GM18858 (cell line): ENCODE measurements around the gene ATMIN.

ENCODE experiments used
- ATAC-seq: cut with Tn5 transposase; IDR thresholded peaks from one replicate; pipeline ENCODE4 v1.9.1; 2021; ENCODE audit not compliant: unreplicated experiment

ATMIN gene

GRCh38 chr16:81006211-81006812, 29.3 kb upstream of the ATMIN start:
- ATAC-seq = peak; percentile 13

GRCh38 chr16:81006813-81007695, 28.6 kb upstream of the ATMIN start, which contains the start of the genes CENPN and CMC2:
Gene CENPN, plus strand, starts transcription at chr16:81007214. Its CDS starts 4,726 bp downstream, at chr16:81011940.
Gene CMC2, minus strand, starts transcription at chr16:81006885. Its CDS starts 9,491 bp downstream, at chr16:80997394.
- peak; percentile 72 for ATAC-seq

- ATAC-seq = no peak
These were observed 27.2 kb upstream of the ATMIN start for GRCh38 chr16:81008505-81008789.

GRCh38 chr16:81012974-81013373, 22.7 kb upstream of the ATMIN start:
- ATAC-seq = no peak

GRCh38 chr16:81014672-81015071, 21.0 kb upstream of the ATMIN start:
- ATAC-seq = no peak

GRCh38 chr16:81018496-81018895, 17.1 kb upstream of the ATMIN start:
- ATAC-seq = no peak

GRCh38 chr16:81026429-81026828, 9.2 kb upstream of the ATMIN start:
- no peak for ATAC-seq

GRCh38 chr16:81029930-81030604, 5.6 kb upstream of the ATMIN start:
- ATAC-seq = no peak

GRCh38 chr16:81035975-81036750, 521 bp downstream of the ATMIN start:
- peak; percentile 42 for ATAC-seq

GRCh38 chr16:81036751-81037350, 1.2 kb downstream of the ATMIN start:
- ATAC-seq = no peak

GRCh38 chr16:81040131-81040530, 4.5 kb downstream of the ATMIN start:
- no peak for ATAC-seq

GRCh38 chr16:81040842-81041241, 5.2 kb downstream of the ATMIN start:
- no peak for ATAC-seq

- ATAC-seq = no peak
These were observed 6.1 kb downstream of the ATMIN start for GRCh38 chr16:81041696-81042095.

GRCh38 chr16:81042821-81043220, 7.2 kb downstream of the ATMIN start:
- ATAC-seq = no peak

- ATAC-seq = no peak
These were observed 18.1 kb downstream of the ATMIN start for GRCh38 chr16:81053761-81054160.

- no peak for ATAC-seq
These were observed 25.1 kb downstream of the ATMIN start for GRCh38 chr16:81060576-81061306.

- no peak for ATAC-seq
These were observed 25.6 kb downstream of the ATMIN start for GRCh38 chr16:81061307-81061640.

GRCh38 chr16:81061871-81062608, 26.4 kb downstream of the ATMIN start:
- no peak for ATAC-seq

- ATAC-seq = no peak
These were observed 31.0 kb downstream of the ATMIN start for GRCh38 chr16:81066681-81067080.
